Common myeloid progenitor, CD34-positive (primary cell): ENCODE data around the gene FMO3.
A peak's percentile ranks its signal among the peaks of the same experiment; 100 is the strongest.

Experiments
- CTCF ChIA-PET: fragments of 350-600 bp; sonication (Branson Sonifier 250); formaldehyde crosslinking; loops from one replicate; lab custom pipeline; 2021; ENCODE audit warnings: antibody characterized with exemption; lab: Charles Lee
- POLR2A ChIA-PET: fragments of 350-600 bp; sonication (Branson Sonifier 250); formaldehyde crosslinking; loops from one replicate; lab custom pipeline; 2021; ENCODE audit warnings: antibody characterized with exemption; lab: Charles Lee
- DNase-seq, 3 donors: peaks; one replicate each; pipeline versions ENCODE4 v3.0.0 to v3.0.0-alpha.2; 2013
- H3K27ac ChIP-seq, 2 experiments: 1 replicate in 1 of 2; 2 replicates in 1 of 2; pipeline ENCODE4 v1.7.0; 2013; ENCODE audit warnings: inconsistent platforms in 2 of 2, low read length in 2 of 2, mild to moderate bottlenecking in 2 of 2, low read depth in 1 of 2, moderate library complexity in 1 of 2; ENCODE audit not compliant: severe bottlenecking in 2 of 2, insufficient read depth in 1 of 2, poor library complexity in 1 of 2
- H3K27me3 ChIP-seq, 5 experiments: replicated peaks in 2 of 5; 1 replicate in 3 of 5; 2 replicates in 2 of 5; pipeline versions ENCODE4 v1.6.1 to v1.7.0; 2013; ENCODE audit warnings: low read length in 4 of 5, mild to moderate bottlenecking in 2 of 5, moderate library complexity in 2 of 5, inconsistent platforms in 1 of 5; ENCODE audit not compliant: insufficient read depth in 5 of 5, control insufficient read depth in 4 of 5
- H3K36me3 ChIP-seq, 4 experiments: 1 replicate in 2 of 4; 2 replicates in 2 of 4; pipeline versions ENCODE4 v1.6.1 to v1.7.0; 2013; ENCODE audit warnings: low read length in 3 of 4, control low read depth in 1 of 4, mild to moderate bottlenecking in 1 of 4; ENCODE audit not compliant: control insufficient read depth in 4 of 4, insufficient read depth in 4 of 4
- H3K4me1 ChIP-seq, 4 experiments: 1 replicate in 3 of 4; 2 replicates in 1 of 4; pipeline versions ENCODE4 v1.6.1 to v1.7.1; 2013; ENCODE audit warnings: low read length in 3 of 4, mild to moderate bottlenecking in 3 of 4, control low read depth in 1 of 4, inconsistent platforms in 1 of 4, moderate library complexity in 1 of 4; ENCODE audit not compliant: control insufficient read depth in 4 of 4, insufficient read depth in 4 of 4; ENCODE audit errors: control extremely low read depth in 1 of 4
- H3K4me3 ChIP-seq, 7 experiments: 1 replicate in 4 of 7; 2 replicates in 3 of 7; pipeline versions ENCODE4 v1.5.1 to v1.7.0; 2013; ENCODE audit warnings: mild to moderate bottlenecking in 7 of 7, low read length in 6 of 7, moderate library complexity in 6 of 7, inconsistent platforms in 2 of 7, low read depth in 2 of 7, control low read depth in 1 of 7; ENCODE audit not compliant: insufficient read depth in 4 of 7, control insufficient read depth in 1 of 7; ENCODE audit errors: extremely low read depth in 1 of 7
- H3K9me3 ChIP-seq, 5 experiments: 1 replicate in 4 of 5; 2 replicates in 1 of 5; pipeline versions ENCODE4 v1.6.1 to v1.7.1; 2013; ENCODE audit warnings: low read length in 4 of 5, mild to moderate bottlenecking in 2 of 5, inconsistent platforms in 1 of 5, low read depth in 1 of 5, moderate library complexity in 1 of 5; ENCODE audit not compliant: control insufficient read depth in 4 of 5, insufficient read depth in 2 of 5; ENCODE audit errors: control extremely low read depth in 1 of 5
- WGBS: methylation state at CpG from one replicate; pipeline ENCODE4 v1.1.5; 2013; ENCODE audit not compliant: insufficient coverage; 5-methylcytosine and 5-hydroxymethylcytosine counted together

Gene FMO3

GRCh38 chr1:171081314-171081753, 9.4 kb upstream of the FMO3 start:
- Histone ChIP-seq H3K27ac (no peak overlapping the region), H3K4me1 (no peaks in the 10 kb centered on the region), H3K9me3 (no peaks in the 10 kb centered on the region), H3K27me3 (no peaks in the 10 kb centered on the region), H3K36me3 (no peaks in the 10 kb centered on the region), H3K4me3 (no peak overlapping the region)
- DNase-seq = peak; percentile 14 to 33 (median 22)
- ChIA-PET POLR2A (no interaction called here), CTCF (interaction anchor here (0.5 to 1.5 kb wide), 6 partner anchors 11 to 232 kb away, joined by 3 to 9 read pairs (median 4); partner anchors contain the start of gene FMO4)

- Histone ChIP-seq H3K9me3 (no peaks in the 10 kb centered on the region), H3K27ac (no peak overlapping the region), H3K4me1 (no peaks in the 10 kb centered on the region), H3K4me3 (no peak overlapping the region), H3K27me3 (no peaks in the 10 kb centered on the region), H3K36me3 (no peaks in the 10 kb centered on the region)
- WGBS = 95% methylated on average over 7 of the region's 7 CpGs
- CTCF ChIA-PET = interaction anchor here (0.6 to 1.5 kb wide), 4 partner anchors 11 to 145 kb away, joined by 3 to 9 read pairs (median 4); no protein-coding TSS in a partner anchor
- POLR2A ChIA-PET = no interaction called here
- DNase-seq = no peak
Measured at GRCh38 chr1:171081763-171082201, 8.9 kb upstream of the FMO3 start.

DNA sequence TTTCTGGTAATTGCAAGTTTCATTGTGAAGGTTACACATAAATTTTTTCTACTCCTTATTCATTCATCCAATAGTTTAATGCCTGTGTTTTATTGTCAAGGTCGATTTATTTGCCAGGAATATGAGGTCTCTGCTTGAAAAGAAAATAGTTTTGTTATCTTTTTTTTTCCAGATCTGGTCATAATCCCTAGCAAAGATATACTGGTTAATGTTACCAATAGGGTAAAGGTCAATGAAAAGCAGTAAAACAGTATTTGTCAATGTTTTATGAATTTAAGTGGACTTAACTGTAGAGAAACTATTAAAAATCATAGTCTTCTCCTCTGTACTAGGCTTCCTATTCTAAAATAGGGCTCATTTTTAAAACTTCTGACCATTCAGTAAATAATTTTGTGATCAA, 8.1 kb upstream of the FMO3 start:
- POLR2A ChIA-PET = no interaction called here
- CTCF ChIA-PET = no interaction called here

GRCh38 chr1:171083222-171083621, 7.5 kb upstream of the FMO3 start:
- DNase-seq = no peak
- POLR2A ChIA-PET = no interaction called here
- Histone ChIP-seq H3K4me1 (no peaks in the 10 kb centered on the region), H3K27me3 (no peaks in the 10 kb centered on the region), H3K9me3 (no peaks in the 10 kb centered on the region), H3K36me3 (no peaks in the 10 kb centered on the region), H3K27ac (no peak overlapping the region), H3K4me3 (peak overlapping the region in 1 of 7 experiments; percentile 19)
- 100% methylated on average over 3 of the region's 5 CpGs for WGBS
- CTCF ChIA-PET = no interaction called here

More for the DNA sequence above, 8.1 kb upstream of the FMO3 start:
- H3K4me1 ChIP-seq = no peaks in the 10 kb centered on the region
- DNase-seq = no peak
- no peak overlapping the region for H3K27ac ChIP-seq
- no CpG with 5 or more reads among the region's 1 CpG for WGBS
- no peaks in the 10 kb centered on the region for H3K27me3 ChIP-seq
- H3K36me3 ChIP-seq = no peaks in the 10 kb centered on the region
- H3K4me3 ChIP-seq = no peak overlapping the region
- no peaks in the 10 kb centered on the region for H3K9me3 ChIP-seq

GRCh38 chr1:171084091-171084490, 6.6 kb upstream of the FMO3 start:
- CTCF ChIA-PET = no interaction called here
- DNase-seq = no peak
- H3K27me3 ChIP-seq = no peaks in the 10 kb centered on the region
- no peaks in the 10 kb centered on the region for H3K4me1 ChIP-seq
- no peaks in the 10 kb centered on the region for H3K9me3 ChIP-seq
- no peak overlapping the region for H3K4me3 ChIP-seq
- no peaks in the 10 kb centered on the region for H3K36me3 ChIP-seq
- POLR2A ChIA-PET = no interaction called here
- H3K27ac ChIP-seq = no peak overlapping the region

GRCh38 chr1:171084870-171085269, 5.8 kb upstream of the FMO3 start:
- POLR2A ChIA-PET = no interaction called here

DNA sequence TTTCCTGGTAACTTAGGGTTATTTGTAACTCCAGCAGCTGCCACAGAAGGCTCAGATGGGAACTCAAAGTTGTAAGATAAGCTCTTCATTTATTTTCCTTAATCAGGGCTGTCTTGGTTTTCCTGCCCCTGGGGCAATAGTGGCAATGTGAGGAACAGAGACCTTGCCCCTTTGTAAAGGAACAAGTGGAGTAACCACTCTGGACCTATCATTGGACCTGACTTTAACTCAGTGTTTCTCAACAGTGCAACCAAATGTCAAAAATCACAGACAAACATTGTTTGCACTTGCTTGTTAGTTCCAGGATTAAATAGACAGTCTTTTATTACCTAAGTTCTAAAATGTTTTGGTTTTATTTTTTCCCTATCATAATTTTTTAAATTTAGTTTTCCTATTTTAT, 2.8 kb upstream of the FMO3 start:
- H3K9me3 ChIP-seq = no peaks in the 10 kb centered on the region
- no peaks in the 10 kb centered on the region for H3K36me3 ChIP-seq
- no peak overlapping the region for H3K4me3 ChIP-seq
- H3K27ac ChIP-seq = no peak overlapping the region
- ChIA-PET POLR2A (no interaction called here), CTCF (no interaction called here)
- no peak for DNase-seq
- no peaks in the 10 kb centered on the region for H3K4me1 ChIP-seq
- H3K27me3 ChIP-seq = no peaks in the 10 kb centered on the region

More at GRCh38 chr1:171084870-171085269, 5.8 kb upstream of the FMO3 start:
- no peak overlapping the region for H3K27ac ChIP-seq
- no CpG with 5 or more reads among the region's 2 CpGs for WGBS
- no peaks in the 10 kb centered on the region for H3K36me3 ChIP-seq
- no peak for DNase-seq
- CTCF ChIA-PET = no interaction called here
- H3K9me3 ChIP-seq = no peaks in the 10 kb centered on the region
- H3K27me3 ChIP-seq = no peaks in the 10 kb centered on the region
- no peaks in the 10 kb centered on the region for H3K4me1 ChIP-seq
- no peak overlapping the region for H3K4me3 ChIP-seq
